ENCODE results near the gene PRKN.

The PRKN gene

GRCh38 chr6:161486361-161487216 is 1241.0 kb downstream of the PRKN start:
- DNase-seq (ENCODE audit: low read depth): no peak

- no peak for DNase-seq (ENCODE audit: low read depth)
Observed at GRCh38 chr6:161482517-161482858, 1245.1 kb downstream of the PRKN start.

GRCh38 chr6:161481786-161482516 is 1245.6 kb downstream of the PRKN start:
- no peak for DNase-seq (ENCODE audit: low read depth)

- no peak for DNase-seq (ENCODE audit: low read depth)
Observed at GRCh38 chr6:161480421-161481155, 1247.0 kb downstream of the PRKN start.

- no peak for DNase-seq (ENCODE audit: low read depth)
Observed at GRCh38 chr6:161479376-161479775, 1248.2 kb downstream of the PRKN start.

GRCh38 chr6:161477876-161478425 is 1249.6 kb downstream of the PRKN start:
- DNase-seq (ENCODE audit: low read depth): no peak

GRCh38 chr6:161476711-161477110 is 1250.9 kb downstream of the PRKN start:
- DNase-seq (ENCODE audit: low read depth): no peak

GRCh38 chr6:161465403-161465802 is 1262.2 kb downstream of the PRKN start:
- no peak for DNase-seq (ENCODE audit: low read depth)

GRCh38 chr6:161463071-161463470 is 1264.5 kb downstream of the PRKN start:
- no peak for DNase-seq (ENCODE audit: low read depth)

- no peak for DNase-seq (ENCODE audit: low read depth)
Observed at GRCh38 chr6:161462148-161462547, 1265.4 kb downstream of the PRKN start.

GRCh38 chr6:161459008-161459615 is 1268.5 kb downstream of the PRKN start:
- DNase-seq (ENCODE audit: low read depth): no peak

- DNase-seq (ENCODE audit: low read depth): no peak
Observed at GRCh38 chr6:161458201-161458951, 1269.2 kb downstream of the PRKN start.

- DNase-seq (ENCODE audit: low read depth): no peak
Observed at GRCh38 chr6:161455848-161456247, 1271.7 kb downstream of the PRKN start.

- no peak for DNase-seq (ENCODE audit: low read depth)
Observed at GRCh38 chr6:161453558-161453957, 1274.0 kb downstream of the PRKN start.

GRCh38 chr6:161452241-161452640 is 1275.3 kb downstream of the PRKN start:
- DNase-seq (ENCODE audit: low read depth): no peak

- no peak for DNase-seq (ENCODE audit: low read depth)
Observed at GRCh38 chr6:161449521-161449920, 1278.0 kb downstream of the PRKN start.

GRCh38 chr6:161446949-161447348 is 1280.6 kb downstream of the PRKN start:
- DNase-seq (ENCODE audit: low read depth): no peak

- no peak for DNase-seq (ENCODE audit: low read depth)
Observed at GRCh38 chr6:161446296-161446925, 1281.2 kb downstream of the PRKN start.

- no peak for DNase-seq (ENCODE audit: low read depth)
Observed at GRCh38 chr6:161445021-161445799, 1282.4 kb downstream of the PRKN start.

GRCh38 chr6:161444464-161444863 is 1283.1 kb downstream of the PRKN start:
- peak; percentile 1 for DNase-seq (ENCODE audit: low read depth)
